ENCODE results near the gene PCDHB11. TPM values are rescaled to one million over a fixed set of nuclear protein-coding genes. Genes with fewer than 3 reads are reported as not detected.
A peak's percentile ranks its signal among the peaks of the same experiment; 100 is the strongest.
"Not testable (repeated sequence)": the region's sequence is repeated elsewhere in the genome, so short reads cannot be mapped to it uniquely, and the experiment has no call there.

PCDHB11 gene
- total RNA-seq, 4 donors from 2014 or later: 0.20 to 1.5 (median 0.61) TPM

- Histone ChIP-seq H3K9me3 (peaks cover 14 to 37% of the 10 kb centered on the region in 2 donors), H3K36me3 (no peaks in the 10 kb centered on the region), H3K27ac (no peak overlapping the region), H3K4me1 (no peaks in the 10 kb centered on the region), H3K27me3 (no peaks in the 10 kb centered on the region), H3K4me3 (no peak overlapping the region)
- TF ChIP-seq CTCF (IDR thresholded peaks at IDR 0.05) (no peak), POLR2A (IDR thresholded peaks at IDR 0.05) (no peak), EP300 (IDR thresholded peaks at IDR 0.05; ENCODE audit: low read depth) (no peak), POLR2AphosphoS5 (IDR thresholded peaks at IDR 0.05) (no peak)
- WGBS, 2 donors (ENCODE audit: low coverage in 1 of 2): 51 to 59% methylated on average over 14 to 21 of the region's 21 CpGs
- DNase-seq: no peak
- intact Hi-C loops (cut with DNase I; ENCODE audit: low total_unique reads): no loop called here
- in situ Hi-C loops (cut with MboI; ENCODE audit: low pct_ligation_motif_present in 1 of 4, low pct_unique_long_range_greater_than_20kb in 1 of 4, low sequenced_read_pairs in 3 of 4): no loop called here
These were observed 43.7 kb upstream of the PCDHB11 start for GRCh38 chr5:141155540-141156374.

- H3K4me1 ChIP-seq; H3K27me3 ChIP-seq; H3K27ac ChIP-seq; H3K36me3 ChIP-seq; H3K4me3 ChIP-seq; intact Hi-C loops (cut with DNase I; ENCODE audit: low total_unique reads); DNase-seq; in situ Hi-C loops (cut with MboI; ENCODE audit: low pct_ligation_motif_present in 1 of 4, low pct_unique_long_range_greater_than_20kb in 1 of 4, low sequenced_read_pairs in 3 of 4): not testable (repeated sequence)
- peaks cover 12 to 30% of the 10 kb centered on the region in 2 donors for H3K9me3 ChIP-seq
- 75% methylated on average over 25 of the region's 38 CpGs; no CpG with 5 or more reads in 1 of the 2 donors for WGBS, 2 donors (ENCODE audit: low coverage in 1 of 2)
These were observed 42.1 kb upstream of the PCDHB11 start for GRCh38 chr5:141157356-141157755.

- intact Hi-C loops (cut with DNase I; ENCODE audit: low total_unique reads); in situ Hi-C loops (cut with MboI; ENCODE audit: low pct_ligation_motif_present in 1 of 4, low pct_unique_long_range_greater_than_20kb in 1 of 4, low sequenced_read_pairs in 3 of 4); H3K27me3 ChIP-seq; DNase-seq; H3K27ac ChIP-seq; H3K4me1 ChIP-seq; H3K4me3 ChIP-seq; H3K36me3 ChIP-seq: not testable (repeated sequence)
- 69% methylated on average over 8 of the region's 28 CpGs; no CpG with 5 or more reads in 1 of the 2 donors for WGBS, 2 donors (ENCODE audit: low coverage in 1 of 2)
- peaks cover 12 to 31% of the 10 kb centered on the region in 2 donors for H3K9me3 ChIP-seq
These were observed 41.5 kb upstream of the PCDHB11 start for GRCh38 chr5:141157901-141158300.

GRCh38 chr5:141172381-141173204 is 26.8 kb upstream of the PCDHB11 start, which contains the start of gene PCDHB7:
Gene PCDHB7, plus strand, starts transcription at chr5:141172644. Its CDS starts 192 bp downstream, at chr5:141172836.
- 35 to 49% methylated on average over 11 to 20 of the region's 20 CpGs for WGBS, 2 donors (ENCODE audit: low coverage in 1 of 2)

GRCh38 chr5:141174291-141175104 is 24.9 kb upstream of the PCDHB11 start:
- H3K27ac ChIP-seq; in situ Hi-C loops (cut with MboI; ENCODE audit: low pct_ligation_motif_present in 1 of 4, low pct_unique_long_range_greater_than_20kb in 1 of 4, low sequenced_read_pairs in 3 of 4); DNase-seq; H3K4me1 ChIP-seq; H3K4me3 ChIP-seq; intact Hi-C loops (cut with DNase I; ENCODE audit: low total_unique reads); H3K36me3 ChIP-seq: not testable (repeated sequence)
- H3K27me3 ChIP-seq: peaks cover 18% of the 10 kb centered on the region
- peaks cover 30 to 34% of the 10 kb centered on the region in 2 donors for H3K9me3 ChIP-seq
- 73 to 80% methylated on average over 10 to 66 of the region's 79 CpGs for WGBS, 2 donors (ENCODE audit: low coverage in 1 of 2)

More at GRCh38 chr5:141172381-141173204, 26.8 kb upstream of the PCDHB11 start, which contains the start of gene PCDHB7:
- DNase-seq: no peak
- TF ChIP-seq EP300 (IDR thresholded peaks at IDR 0.05; ENCODE audit: low read depth): no peak
- TF ChIP-seq CTCF (IDR thresholded peaks at IDR 0.05): peak in 2 of 5 experiments; percentile 15 to 25
- no peak for TF ChIP-seq POLR2A (IDR thresholded peaks at IDR 0.05)
- H3K4me1 ChIP-seq: no peaks in the 10 kb centered on the region
- peak within 1 kb of the TSS in 1 of 4 donors; percentile 15 for H3K4me3 ChIP-seq
- H3K36me3 ChIP-seq: no peaks in the 10 kb centered on the region
- intact Hi-C loops (cut with DNase I; ENCODE audit: low total_unique reads): no loop called here
- H3K27ac ChIP-seq: no peak within 1 kb of the TSS
- peaks cover 25 to 35% of the 10 kb centered on the region in 2 donors for H3K9me3 ChIP-seq
- H3K27me3 ChIP-seq: peaks cover 12% of the 10 kb centered on the region
- in situ Hi-C loops (cut with MboI; ENCODE audit: low pct_ligation_motif_present in 1 of 4, low pct_unique_long_range_greater_than_20kb in 1 of 4, low sequenced_read_pairs in 3 of 4): no loop called here

Data from transverse colon (tissue), 4 donors.